ENCODE measurements around the gene SCGB1D1. TPM values are rescaled to one million over a fixed set of nuclear protein-coding genes. Genes with fewer than 3 reads are reported as not detected.

SCGB1D1 gene
- total RNA-seq, 2 experiments from 2014 or later = not detected

Other genes starting within 250 kb of the SCGB1D1 start
- under 1 TPM; 0.45 to 0.49 TPM for gene BEST1, start 239.9 kb upstream of the SCGB1D1 start, total RNA-seq
- 1,000 to 10,000 TPM; 1,302 to 1,352 TPM for gene FTH1, start 222.6 kb upstream of the SCGB1D1 start, total RNA-seq
- 100 to 1,000 TPM; 156 to 161 TPM for gene INCENP, start 66.2 kb upstream of the SCGB1D1 start, total RNA-seq
- gene SCGB2A1, start 18.5 kb downstream of the SCGB1D1 start, total RNA-seq = not detected
- not detected for gene SCGB1D2, start 52.0 kb downstream of the SCGB1D1 start, total RNA-seq
- gene SCGB2A2, start 79.9 kb downstream of the SCGB1D1 start, total RNA-seq = not detected
- gene SCGB1D4, start 108.9 kb downstream of the SCGB1D1 start, total RNA-seq = not detected
- 10 to 100 TPM in 1 of 2 experiments, 1 to 10 TPM in 1; 9.5 to 11.6 TPM for gene ASRGL1, start 147.2 kb downstream of the SCGB1D1 start, total RNA-seq
- gene SCGB1A1, start 228.8 kb downstream of the SCGB1D1 start, total RNA-seq = not detected

All from activated naive CD4-positive, alpha-beta T cell treated with anti-CD3 and anti-CD28 coated beads for 36 hours (primary cell).